ENCODE results near the gene RNF175.

Gene RNF175

DNA sequence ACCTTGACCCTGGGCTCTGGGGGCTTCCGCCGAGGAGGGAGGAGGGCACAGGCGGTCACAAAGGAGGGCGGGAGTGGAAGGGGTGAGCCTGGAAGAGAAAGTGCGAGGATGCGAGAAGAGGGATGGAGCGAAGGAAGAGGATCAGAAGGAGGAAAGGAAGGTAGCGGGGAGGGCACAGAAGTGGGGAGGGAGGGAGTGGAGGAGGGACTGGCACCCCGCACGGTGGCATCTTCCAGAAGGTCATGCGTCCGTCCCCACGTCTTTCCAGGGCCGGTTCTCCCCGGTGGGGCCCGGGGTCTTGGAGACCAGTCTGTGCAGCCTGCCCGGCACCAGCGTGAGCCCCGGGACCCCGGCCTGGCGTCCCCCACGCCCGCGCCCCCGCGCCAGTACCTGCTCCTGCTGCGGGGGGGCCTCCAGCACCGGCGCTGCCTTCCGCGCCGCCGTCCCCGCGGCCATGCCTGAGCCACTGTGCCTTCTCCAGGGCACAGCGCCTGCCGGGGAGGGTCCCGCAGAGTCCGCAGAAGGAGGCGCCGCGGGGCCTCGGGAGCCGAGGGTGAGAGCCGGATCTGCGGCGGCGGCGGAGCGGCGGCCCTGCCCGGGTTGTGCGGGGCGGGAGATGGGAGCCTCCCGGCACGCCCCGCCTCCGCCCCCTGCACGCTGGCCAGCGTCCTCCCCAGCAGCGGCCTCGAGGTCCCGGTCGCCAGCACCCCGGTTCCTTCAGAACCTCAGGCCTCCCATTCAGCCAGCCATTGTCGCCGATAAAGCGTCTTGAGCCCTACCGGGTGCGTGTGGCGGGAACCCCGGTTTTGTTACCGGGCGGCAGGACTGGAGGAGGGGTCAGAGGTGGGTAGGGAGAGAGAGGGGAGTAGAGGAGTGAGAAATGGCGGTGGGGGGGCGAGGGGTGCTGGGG is at the start of gene RNF175:
Gene RNF175 (minus strand): TSS at position 618 of the 910 bp plus-strand sequence. CDS start 162 bp downstream, at position 456.
- no peak for DNase-seq (ENCODE audit: low read depth)

DNA sequence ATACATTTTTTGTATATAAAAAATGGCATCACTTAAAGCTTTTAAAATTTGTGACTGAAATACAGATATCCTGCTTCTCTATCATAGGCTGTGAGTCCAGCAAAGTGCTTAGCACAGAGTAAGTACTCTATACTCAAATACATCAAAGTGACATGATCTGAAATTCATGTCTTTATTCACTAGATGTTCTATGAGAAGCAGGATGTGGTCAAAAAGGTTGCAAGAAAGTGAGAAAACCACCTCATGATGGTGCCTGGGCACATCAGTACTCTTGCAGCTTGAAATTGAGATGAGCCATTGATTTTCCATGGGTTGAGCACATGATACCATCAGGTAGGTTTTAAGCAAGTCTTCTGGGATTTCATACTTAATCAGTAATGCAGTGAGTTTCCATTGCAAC is 49.5 kb upstream of the RNF175 start:
- DNase-seq (ENCODE audit: low read depth), result no peak

DNA sequence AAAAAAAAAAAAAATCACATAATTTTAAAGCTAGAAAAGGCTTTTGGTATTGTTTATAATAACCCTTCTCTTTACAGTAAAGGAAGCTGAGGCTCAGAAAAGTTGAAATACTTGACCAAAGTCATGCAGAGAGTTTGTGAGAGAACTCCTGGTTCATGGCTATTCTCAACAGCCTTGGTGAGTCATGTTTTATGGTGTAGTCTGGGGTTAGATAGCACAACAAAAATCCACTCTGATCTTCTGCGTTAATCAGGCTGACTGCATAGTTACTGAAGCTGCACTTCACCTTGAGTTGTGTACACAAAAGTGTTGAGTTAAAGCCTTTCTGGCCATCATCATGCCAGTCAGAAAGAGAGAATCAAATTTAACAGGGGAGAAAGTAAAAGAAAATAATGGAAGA is 48.4 kb upstream of the RNF175 start:
- DNase-seq (ENCODE audit: low read depth), result no peak

DNA sequence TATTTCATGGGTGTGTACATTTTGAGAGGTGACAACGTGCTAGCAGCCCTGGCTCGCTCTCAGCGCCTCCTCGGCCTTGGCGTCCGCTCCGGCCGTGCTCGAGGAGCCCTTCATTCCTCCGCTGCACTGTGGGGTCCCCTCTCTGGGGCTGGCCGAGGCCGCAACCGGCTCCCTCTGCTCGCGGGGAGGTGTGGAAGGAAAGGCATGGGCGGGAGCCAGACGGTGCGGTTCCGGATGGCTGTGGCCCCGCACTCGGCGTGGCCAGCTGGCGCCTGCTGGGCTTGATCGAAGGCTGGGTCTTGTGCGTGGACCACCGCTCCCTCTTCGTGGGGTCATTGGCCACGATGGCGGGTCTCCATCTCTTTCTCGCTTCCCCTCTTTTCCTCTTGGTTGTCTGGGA is 46.2 kb upstream of the RNF175 start:
- DNase-seq (ENCODE audit: low read depth), result no peak

DNA sequence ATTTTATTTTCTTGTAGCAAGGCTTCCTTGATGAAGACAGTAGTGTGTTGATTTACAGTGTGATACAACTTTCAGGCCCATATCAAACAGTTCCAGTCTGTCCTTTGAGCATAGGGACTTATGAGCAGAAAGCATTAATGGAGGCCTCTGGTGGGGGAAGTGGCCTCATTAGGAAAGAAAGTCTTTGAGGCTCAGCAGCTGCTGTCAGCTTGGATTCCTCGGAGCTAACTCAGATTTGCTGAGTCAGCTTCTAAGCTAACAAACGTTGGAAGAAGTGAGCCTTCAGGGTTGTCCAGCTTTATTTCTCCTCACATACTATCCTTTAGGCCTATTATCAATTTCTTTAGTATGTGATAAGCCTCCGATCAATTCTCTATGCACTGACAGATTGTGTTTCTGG is 44.9 kb upstream of the RNF175 start:
- no peak for DNase-seq (ENCODE audit: low read depth)

DNA sequence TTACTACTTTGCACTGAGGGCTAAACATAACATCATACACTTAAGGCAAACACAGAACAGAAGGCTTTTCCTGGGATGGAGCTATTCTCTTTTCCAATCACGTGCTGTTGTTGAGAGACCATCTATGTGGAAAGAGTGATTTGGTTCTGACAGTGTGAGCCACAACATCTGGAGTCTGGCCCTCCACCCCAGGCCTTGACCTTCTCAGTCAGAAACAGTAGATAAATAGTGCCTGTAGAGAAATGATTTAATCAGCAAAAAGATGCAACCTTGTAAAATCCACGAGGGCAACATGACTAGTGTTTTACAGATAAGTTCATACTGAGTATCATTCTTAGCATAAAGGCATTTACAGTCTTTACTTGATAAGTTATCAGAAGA is 39.9 kb upstream of the RNF175 start:
- no peak for DNase-seq (ENCODE audit: low read depth)

DNA sequence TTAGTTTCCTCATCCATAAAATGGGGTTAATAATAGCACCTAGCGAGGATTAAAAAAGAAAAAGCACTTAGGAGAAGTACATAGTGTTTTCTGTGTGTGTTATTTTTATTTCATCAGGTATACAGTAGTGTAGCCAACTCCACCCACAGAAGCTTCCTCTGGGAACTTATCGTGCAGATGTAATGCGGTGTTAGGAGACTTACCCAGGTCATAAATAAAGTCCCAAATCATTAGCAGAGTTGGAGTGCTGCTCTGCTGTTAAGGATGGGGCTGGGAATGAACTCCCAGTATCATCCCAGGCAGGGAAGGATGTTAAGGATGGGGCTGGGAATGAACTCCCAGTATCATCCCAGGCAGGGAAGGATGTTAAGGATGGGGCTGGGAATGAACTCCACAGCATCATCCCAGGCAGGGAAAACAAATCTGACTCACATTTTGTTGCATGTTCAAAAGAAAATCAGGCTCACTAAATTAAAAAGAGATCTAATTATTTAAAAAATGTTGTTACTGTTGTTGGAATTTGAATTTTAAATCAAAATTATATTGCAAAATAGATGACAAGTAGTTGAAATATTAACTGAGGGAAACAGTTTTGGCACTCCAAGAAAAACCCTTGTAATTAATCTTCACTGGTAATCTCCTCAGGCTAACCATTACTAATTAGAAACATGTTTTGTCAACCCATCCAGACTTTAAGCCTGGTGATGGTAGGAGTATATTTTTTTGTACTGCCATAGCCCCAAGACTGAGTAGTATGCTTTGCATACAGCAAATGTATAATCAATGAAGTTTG is 39.3 kb upstream of the RNF175 start:
- no peak for DNase-seq (ENCODE audit: low read depth)

DNA sequence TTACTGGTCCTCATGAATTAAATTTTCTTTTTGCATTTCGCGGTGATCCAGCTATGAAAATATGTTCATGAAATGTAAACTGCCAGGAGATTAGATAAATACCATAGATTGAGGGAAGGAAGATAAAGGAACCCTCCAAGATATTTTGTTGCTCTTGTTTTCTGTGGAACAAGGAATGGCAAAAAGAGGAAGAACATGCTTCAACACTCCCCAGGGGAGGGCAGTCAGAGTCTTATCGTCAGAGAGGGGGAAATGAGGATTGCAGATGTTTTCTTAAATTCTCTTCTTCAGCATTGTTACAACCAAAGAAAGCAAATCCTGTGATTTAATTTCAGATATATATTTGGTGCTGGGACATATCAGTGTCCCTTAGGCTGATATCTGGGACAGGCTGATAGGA is 38.6 kb upstream of the RNF175 start:
- DNase-seq (ENCODE audit: low read depth), result no peak

DNA sequence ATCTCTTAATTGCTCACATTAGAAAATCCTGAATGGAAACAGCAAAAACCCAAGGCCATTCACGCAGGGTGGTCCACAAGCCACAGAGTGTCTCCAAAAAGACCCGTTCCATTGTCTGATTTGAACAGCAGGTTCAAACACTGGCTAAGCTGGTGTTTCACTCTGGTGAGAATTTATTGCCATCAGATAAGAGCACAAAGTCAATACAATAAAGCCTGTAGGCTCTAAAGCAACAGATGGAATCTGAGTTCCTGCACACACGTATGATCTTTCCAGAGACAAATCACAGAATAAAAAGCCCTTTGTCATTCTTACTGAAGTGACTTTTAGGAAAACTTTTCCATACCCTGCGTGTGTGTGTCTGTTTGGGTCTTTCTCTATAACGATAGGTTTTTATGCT is 34.2 kb upstream of the RNF175 start:
- DNase-seq (ENCODE audit: low read depth), result no peak

DNA sequence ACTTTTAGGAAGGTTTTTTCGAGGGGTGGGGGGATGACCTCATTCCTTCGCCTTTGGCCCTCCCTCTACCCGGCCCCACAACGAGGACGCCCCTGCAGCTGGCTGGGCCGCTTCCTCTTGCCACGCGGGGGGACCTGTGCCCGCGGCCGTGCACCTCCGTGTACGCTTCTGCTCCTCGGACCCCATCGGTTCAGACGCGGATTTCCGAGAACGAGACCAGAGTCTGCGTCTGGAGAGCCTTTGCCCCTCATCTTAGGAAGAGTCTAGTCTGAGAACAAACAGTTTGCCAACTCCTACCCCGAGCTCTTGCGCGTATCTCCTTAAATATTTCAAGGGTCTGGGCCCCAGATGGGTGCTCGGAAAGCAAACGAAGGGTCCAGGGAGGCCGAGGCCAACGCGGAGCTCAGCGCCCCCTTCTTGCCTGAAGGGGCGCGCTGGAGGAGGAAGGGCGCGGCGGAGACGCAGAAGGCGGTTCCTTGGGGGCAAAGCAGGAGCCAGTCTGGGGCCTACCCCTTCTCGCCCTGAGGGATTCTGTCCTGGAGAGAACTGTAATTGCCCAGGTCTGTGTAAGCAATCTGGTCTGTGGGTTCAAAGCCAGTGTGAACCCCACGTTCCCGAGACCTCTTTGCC is 32.9 kb upstream of the RNF175 start:
- no peak for DNase-seq (ENCODE audit: low read depth)

DNA sequence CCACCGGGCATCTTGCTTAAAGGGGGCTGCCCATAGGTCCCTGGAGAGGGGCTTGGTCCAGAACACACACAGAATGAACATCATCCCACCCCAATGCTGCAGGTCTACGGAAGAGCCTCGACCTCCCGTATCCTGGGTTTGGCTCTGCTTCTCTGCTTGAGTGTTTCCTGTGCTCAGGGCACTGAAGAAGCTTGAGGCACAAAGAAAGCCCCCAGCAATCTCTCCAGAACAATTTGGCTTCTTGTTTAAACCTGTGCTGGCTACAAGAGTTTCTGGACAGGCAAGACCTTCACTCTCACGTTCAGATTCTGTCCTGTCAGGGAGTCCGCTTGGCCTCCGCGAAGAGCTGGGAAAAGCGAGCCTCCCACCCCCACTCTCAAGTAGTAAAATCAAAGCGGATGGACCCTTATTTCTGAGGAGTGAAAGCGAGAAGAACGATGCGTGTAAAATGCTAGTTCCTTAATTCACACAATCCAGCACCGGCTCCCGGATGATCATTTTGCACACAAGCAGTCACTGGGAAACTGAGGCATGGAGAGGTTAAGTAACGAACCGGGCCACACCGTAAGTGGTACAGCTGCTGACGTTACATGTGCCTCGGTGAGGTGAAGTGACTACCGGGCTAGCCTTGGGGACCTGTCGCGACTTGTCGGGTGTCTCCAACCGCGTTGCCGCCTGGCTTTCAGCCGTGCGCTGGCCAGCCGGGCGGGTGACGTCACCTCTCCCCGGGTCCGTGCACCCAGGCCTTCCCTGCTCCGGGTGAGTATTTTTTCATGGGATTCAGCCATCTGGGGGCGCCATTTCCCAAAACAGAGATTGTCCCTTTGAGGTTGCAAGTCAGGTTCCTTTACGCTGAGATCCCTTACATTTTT is 32.2 kb upstream of the RNF175 start:
- DNase-seq (ENCODE audit: low read depth), result no peak

DNA sequence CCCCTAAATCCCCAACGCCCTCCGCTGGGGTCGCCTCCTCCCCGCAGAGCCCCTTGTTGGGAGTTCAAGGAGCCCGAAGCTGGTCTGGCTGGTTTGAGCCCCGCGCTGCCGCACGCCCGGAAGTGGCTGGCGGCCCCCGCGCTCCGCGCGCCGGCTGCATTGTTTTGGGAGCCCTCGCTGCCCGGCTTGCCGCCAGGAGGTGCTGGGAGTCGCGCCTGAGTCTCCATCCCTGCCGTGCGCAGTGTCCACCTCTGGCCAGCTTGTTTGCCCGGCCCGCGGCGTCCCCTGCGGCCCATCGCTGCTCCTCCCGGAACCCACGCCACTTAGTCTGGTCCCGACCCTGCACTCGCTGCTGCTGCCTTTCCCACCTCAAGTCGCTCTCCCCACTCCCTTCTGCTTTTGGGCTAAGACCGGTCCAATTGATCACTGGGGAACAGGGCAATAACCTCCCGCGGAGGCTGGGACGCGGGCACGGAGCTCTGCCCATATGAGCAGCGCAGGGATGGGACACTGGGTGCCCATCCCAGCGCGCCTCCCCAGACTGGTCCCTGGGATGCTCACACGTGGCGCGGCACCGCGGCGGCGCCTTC is 31.2 kb upstream of the RNF175 start:
- no peak for DNase-seq (ENCODE audit: low read depth)

DNA sequence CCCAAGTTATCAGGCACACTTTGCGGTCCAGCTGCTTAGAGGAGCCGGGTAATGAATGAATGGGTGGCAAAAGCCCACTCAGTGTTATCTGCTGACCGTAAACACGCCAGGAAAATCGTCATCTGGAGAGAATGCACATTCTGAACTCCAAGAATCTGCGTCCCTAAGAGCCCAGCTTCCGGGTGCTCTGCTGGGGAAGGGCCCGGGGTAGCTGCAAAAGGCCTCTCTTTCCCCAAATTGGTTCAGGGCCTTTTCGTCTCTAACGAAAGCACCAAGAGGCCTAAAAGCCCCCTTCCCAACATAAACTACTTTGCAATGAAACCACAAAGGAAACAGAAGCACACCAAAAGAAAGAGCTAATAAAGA is 30.7 kb upstream of the RNF175 start:
- DNase-seq (ENCODE audit: low read depth), result no peak

DNA sequence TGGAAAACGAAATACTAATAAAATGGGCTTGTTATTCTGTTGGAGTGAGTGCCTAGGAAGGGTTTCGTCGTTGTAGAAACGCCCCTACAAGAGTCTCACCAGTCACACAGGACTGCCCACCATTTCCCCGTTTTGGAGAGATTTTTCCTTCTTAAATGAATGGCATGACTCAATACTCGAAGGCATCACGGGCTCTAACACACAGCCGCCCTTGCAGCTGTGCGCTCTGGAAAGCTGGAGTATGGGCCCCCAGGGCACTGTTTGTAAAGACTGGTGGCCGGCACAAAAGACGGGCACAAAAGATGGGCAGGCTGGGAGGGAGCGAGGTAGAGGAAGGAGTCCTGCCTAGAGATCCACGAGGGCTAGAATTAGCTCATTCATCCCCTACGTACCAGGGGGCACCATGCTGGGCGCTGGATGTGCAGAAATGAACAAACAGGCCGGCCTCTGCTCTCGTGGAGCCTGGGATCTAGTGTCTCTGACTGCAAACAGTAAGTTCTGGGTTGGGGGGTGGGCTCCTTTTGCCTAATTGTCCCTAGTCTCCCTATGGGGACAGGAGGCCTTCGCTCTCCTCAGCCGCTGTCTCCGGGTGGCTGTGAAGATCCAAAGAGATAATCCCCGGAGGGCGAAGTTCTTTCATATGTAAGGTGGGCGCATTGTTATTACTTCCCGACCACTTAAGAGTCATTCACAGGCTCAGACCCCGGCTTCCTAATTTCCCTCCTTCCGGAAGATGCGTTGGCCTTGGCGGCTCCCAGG is 30.1 kb upstream of the RNF175 start:
- no peak for DNase-seq (ENCODE audit: low read depth)

DNA sequence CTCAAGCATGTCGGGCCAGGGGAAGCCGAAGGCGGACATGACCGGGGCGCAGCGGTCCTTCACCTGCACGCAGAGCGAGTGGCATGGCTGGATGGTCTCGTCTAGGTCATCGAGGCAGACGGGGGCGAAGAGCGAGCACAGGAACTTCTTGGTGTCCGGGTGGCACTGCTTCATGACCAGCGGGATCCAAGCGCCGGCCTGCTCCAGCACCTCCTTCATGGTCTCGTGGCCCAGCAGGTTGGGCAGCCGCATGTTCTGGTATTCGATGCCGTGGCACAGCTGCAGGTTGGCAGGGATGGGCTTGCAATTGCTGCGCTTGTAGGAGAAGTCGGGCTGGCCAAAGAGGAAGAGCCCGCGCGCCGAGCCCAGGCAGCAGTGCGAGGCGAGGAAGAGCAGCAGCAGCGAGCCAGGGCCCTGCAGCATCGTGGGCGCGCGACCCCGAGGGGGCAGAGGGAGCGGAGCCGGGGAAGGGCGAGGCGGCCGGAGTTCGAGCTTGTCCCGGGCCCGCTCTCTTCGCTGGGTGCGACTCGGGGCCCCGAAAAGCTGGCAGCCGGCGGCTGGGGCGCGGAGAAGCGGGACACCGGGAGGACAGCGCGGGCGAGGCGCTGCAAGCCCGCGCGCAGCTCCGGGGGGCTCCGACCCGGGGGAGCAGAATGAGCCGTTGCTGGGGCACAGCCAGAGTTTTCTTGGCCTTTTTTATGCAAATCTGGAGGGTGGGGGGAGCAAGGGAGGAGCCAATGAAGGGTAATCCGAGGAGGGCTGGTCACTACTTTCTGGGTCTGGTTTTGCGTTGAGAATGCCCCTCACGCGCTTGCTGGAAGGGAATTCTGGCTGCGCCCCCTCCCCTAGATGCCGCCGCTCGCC is 28.8 kb upstream of the RNF175 start, which contains the start of gene SFRP2:
Gene SFRP2 (minus strand): TSS at position 671 of the 864 bp plus-strand sequence. CDS start 248 bp downstream, at position 423.
- no peak for DNase-seq (ENCODE audit: low read depth)

DNA sequence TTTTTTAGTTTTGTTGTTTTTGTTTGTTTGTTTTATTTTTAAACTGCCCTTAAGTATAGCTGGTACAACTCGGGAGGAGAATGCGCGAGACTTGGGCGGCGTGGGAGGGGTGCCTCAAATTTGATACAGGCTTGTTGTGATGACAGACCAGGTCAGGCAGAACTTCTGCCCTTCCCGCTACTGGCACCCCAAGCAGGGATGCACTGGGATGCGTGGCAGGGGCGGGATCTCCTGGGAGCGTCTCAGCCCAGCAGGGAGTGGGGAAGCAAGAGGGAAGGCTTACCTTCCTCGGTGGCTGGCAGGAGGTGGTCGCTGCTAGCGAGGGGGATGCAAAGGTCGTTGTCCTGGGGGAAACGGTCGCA is 28.2 kb upstream of the RNF175 start:
- no peak for DNase-seq (ENCODE audit: low read depth)

DNA sequence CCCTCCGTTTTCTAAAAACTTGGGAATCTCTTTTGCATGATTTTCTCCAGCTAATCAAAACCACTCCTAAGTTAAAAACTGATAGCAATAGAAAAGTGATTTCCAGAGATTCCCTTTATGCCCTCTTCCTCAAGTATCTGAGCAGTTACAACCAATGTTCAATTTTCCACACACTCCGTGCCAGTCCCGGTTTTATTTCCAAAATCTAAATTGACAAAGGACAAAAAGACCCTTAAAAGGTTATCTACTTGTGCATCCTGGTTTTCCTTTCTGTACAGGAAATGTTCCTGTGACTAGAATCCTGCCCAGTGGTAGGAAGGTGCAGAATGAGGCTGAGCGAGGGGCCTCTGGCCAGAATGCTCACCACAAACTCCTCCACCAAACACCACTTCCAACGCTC is 27.8 kb upstream of the RNF175 start:
- DNase-seq (ENCODE audit: low read depth), result no peak

DNA sequence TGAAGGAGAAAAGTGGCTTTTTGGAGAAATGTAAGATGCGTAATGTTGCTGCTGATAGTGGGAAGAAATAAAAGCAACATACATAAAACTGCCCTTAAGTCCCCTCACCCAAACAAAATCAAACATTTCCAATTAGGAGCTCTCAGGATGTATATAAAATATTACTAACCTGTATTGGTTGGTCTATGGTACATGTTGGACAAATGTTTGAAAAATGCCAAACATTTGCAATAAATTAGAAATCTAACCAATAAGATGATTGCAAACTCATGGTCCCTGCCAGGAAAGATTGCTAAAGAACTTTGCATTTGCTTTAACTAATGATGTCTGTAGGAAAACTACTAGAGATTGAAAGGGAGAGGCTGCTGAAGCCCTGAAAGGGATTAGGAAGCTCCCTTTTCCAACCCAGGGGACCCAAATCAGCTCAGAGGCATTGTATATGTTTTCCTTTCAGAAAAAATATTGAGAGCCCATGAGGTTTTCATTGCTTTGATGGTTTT is 27.3 kb upstream of the RNF175 start:
- no peak for DNase-seq (ENCODE audit: low read depth)

DNA sequence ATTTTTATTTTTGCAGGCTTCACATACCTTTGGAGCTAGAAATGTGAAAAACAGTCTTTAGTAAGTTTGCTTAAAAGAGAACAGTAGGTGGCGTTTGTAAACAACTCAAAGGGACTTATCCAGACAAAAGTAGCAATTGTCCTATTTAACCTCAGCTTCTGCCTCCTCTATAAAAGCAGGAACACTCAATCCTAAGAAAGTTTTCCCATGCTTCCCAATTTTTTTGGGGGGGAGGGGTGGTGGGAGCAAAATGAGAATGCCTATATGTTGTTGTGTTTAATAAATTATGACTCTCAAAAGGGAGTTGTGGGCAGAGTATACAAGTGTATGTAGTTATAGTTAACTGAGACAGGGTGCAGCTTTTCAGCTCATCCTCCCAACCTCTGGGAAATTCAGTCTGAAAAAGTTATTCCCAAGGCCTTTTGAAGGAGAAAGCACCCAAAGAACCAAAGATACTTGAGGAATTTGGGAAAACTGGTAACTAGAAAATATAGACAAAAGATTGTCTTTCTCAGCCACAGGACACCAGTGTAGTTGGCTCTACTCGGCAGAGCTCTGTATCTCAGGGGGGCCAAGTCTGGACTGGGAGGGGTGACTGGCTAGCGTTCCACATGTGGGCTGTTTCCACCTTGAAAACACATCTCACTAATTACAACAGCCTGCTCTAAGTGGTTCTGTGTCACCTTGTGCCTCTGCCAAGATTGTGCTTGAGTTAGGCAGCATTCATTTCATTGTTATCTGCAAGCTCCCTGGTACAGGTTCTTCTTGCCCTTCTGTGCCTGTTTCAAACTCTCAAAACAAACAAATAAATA is 26.3 kb upstream of the RNF175 start:
- no peak for DNase-seq (ENCODE audit: low read depth)

All from stimulated activated CD8-positive, alpha-beta memory T cell treated with anti-CD3 and anti-CD28 coated beads, Interleukin-15, amount 100 ng/mL, for 1 hour (primary cell).